ENCODE data around the gene MTUS2.

MTUS2 gene

GRCh38 chr13:29494520-29494919 is 674.4 kb downstream of the MTUS2 start:
- DNase-seq: no peak

DNA sequence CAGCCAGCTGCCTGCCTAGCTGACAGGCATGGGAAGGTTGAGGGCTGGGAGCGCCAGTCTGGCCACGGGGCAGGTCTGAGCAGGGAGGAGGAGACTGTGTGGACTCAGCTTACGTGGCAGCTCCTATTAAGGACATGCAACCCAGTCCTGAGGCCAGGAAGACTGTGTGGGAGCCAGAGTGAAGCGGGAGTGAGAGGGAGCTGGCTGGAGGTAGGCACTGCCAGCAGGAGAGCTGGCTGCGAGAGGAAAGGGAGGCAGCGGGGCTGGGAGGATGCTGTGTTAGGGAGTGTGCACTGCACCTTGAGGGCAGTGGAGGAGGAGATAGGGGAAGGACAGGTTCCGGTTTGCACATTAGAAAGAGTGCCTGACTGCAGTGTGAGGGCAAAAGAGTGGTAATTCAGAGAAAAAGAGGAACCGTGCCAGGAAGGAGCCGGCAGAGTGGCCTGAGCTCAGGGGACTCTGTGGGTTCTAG is 676.1 kb downstream of the MTUS2 start:
- DNase-seq: no peak

DNA sequence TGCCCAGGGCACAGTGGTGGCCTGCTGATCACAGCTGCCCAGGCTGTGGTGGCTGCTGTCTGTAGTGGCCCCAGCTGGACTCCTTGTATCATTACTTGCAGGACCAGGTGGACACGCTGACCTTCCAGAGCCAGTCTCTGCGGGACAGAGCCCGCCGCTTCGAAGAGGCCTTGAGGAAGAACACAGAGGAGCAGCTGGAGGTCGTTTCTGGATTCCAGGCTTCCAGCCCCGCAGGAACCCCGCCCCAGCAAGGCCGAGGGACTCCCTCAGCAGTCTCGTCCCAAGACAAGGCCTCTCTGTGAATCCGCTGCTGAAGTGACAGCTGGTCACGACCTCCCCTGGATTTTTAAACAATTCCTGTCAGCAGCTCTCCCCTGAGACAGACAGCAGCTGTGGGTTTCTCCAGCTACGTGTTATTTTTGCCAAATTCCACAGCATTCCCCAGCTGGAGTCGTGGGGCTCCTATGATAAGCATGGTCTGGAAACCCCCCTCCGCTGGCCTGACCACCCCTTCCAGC is 677.1 kb downstream of the MTUS2 start:
- DNase-seq: no peak

GRCh38 chr13:29498426-29499040 is 678.4 kb downstream of the MTUS2 start:
- DNase-seq: no peak

GRCh38 chr13:29499506-29500165 is 679.5 kb downstream of the MTUS2 start:
- no peak for DNase-seq

- no peak for DNase-seq
These were observed 680.2 kb downstream of the MTUS2 start for GRCh38 chr13:29500386-29500785.

GRCh38 chr13:29501674-29502073 is 681.5 kb downstream of the MTUS2 start:
- no peak for DNase-seq

GRCh38 chr13:29502391-29503008 is 682.4 kb downstream of the MTUS2 start:
- DNase-seq: no peak

DNA sequence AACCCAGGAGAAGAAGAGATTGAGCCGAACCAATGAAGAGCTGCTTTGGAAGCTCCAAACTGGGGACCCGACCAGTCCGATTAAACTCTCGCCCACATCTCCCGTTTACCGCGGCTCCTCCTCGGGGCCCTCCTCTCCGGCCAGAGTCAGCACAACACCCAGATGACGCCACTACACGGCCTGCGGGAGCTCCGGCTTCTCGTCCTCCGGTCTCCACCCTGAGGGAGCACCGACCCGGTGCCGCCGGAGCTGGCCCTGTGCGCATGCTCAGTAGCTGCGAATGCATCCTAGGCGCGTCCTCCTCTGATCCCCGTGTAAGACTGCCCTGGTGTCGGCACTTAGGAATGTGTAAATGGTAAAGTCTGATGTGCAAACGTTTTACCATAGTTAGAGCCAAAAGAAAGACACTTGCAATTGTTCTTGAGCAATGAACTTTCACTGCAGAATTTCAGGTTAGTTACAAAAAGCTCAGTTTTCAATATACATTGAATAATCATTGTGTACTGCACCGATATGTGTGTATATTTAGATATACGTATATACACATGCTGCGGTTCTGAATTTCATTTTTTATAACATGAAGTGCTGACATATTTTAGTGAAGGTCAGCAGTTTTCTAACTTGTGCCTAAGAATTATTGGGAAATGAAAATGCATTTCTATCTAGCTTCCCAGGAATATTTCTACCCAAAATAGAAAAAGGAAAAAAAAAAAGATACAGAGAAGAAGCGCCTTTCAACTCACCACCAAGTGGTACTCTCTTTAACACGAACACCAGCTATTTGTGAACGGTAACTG is 683.1 kb downstream of the MTUS2 start:
- DNase-seq: no peak

DNA sequence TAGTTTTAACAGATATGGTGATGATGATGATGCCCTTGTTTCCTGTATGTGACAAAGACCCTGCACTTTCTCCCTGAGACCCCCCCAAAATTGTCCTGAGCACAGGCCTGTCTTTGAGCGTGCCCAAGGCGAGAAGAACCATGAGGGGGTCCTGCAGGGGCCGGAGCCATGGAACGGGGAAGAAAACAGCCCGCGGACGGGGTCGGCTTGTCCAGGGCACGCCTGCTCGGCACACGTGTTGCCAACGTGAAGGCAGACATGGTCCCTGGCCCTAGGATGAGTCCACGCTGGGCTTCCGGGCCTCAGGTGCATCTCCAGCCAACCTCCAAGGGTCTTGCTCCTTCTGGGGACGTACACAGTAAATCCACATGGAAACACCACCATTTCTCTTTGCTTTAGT is 684.6 kb downstream of the MTUS2 start:
- no peak for DNase-seq

GRCh38 chr13:29505511-29505910 is 685.4 kb downstream of the MTUS2 start:
- no peak for DNase-seq

DNA sequence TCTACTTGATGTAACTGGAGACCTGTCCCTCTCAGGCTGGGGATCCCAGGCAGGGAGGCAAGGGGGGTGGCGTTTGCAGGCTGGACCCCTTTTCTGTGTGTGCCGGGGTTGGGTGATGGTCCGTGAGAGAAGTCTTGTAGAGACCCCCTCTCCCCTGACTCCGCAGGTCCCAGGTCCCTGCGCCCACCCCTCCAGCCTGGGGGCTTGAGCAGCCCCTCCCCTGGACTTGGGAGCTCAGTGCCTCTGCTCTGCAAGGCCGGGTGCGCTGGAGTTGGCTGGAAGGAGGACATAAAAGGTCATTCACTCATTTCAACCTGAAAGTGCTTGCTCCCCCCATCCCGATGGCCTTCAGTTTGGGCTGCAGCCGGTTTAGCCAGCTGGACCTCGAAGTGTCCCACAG is 685.8 kb downstream of the MTUS2 start:
- DNase-seq: no peak

DNA sequence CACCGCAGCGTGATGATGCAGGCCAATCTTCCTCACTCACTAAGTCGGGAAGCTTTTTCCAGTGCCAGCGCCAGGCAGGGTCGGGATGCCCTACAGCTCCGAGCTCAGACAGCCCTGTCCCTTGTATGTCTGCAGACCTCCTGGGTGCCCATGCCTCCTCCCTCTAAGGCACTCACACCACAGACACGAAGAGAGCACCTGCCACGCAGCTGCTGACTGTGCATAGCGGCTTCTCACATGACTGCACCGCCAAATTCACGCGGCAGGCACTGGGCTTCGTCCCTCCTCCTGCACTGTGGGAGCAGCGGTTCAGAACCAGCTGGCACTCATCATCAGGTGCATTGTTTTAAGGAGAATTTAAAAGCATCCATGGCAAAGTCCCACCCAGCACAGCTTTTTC is 687.2 kb downstream of the MTUS2 start:
- no peak for DNase-seq

DNA sequence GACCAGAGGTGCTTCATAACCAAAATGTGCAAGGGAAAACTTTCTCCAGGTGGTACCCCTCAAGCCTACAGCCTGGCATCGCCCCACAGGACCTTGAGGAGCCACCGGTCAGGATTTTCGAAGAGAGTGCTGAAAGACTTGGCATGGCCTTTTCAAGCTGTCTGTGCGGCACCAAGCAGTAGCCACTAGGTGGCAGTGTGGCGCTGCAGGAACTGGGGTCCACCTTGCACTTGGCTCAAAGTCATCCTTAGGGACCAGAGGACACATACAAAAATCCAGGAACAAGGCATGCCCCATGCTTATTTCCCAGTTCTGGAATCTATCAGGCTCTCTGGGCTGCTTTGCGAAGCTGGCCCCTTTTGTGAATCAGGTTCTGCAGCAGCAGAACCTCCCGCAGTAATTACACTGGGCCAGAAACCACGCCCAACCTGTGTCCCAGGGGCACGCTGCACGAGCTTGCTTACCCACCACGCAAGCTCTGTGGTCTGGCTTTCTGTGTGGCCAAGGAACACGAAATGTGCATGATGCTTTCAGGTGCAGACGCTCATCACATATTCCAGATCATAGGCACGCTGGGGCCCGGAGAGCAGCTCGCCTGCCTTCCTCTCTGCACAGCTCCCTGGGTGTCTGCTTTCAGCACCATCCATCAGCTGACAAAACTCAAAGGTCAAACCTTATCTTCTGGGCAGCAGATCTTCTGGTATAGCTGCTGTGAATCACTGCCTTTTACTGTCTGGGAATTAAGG is 688.2 kb downstream of the MTUS2 start:
- peak; percentile 40 for DNase-seq

DNA sequence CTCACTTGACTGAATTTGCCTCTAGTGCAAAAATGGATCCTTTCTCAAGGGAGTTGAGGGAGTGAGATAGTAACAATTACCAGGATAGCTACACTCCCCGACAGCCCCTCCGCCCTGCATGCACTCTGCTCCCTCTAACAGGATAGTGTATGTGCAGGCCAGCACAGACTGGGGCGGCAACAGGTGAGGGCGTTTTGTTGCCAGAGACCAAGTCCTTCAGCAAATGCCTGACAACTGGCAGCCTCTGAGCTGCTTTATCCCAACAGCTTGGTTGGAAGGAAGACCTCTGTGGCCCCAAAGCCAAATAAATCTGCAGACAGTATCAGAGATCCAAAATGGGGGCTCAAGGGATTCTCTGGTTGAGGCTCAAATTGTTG is 688.7 kb downstream of the MTUS2 start:
- DNase-seq: no peak

- DNase-seq: no peak
These were observed 690.0 kb downstream of the MTUS2 start for GRCh38 chr13:29509999-29510589.

- no peak for DNase-seq
These were observed 690.5 kb downstream of the MTUS2 start for GRCh38 chr13:29510651-29511084.

DNA sequence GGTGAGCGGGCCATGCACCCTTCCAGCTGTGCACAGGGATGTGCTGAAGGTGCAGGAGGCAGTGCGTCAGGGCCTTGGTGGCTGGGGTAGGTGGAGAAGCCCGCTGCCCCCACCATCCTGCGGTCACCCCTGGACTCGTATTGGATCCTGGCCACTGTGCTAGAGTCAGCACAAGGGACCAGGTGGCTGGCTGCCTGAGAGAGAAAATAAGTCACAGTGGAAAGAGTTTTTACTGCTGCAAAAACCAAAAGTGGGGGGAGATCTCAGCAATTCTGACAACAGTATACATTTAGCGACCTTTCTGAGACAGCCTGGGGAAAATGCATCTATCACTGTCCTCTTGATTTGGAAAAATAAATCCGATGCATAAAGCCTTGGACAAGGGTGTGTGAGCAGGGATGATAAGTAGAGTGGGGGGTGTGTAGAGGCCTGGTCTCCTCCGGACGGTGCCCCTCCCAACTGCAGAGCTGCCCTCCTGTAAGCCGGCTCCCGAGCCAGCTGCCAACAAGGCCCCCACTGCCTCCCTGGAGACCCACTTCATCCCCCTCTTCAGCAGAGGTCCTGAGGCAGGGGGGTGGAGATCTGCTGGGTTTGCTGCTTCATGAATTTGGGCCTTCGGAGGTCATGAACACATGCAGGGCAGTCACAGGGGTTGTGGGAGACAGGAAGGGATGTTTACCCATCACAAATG is 691.1 kb downstream of the MTUS2 start:
- DNase-seq: no peak

- DNase-seq: no peak
These were observed 691.8 kb downstream of the MTUS2 start for GRCh38 chr13:29511980-29512379.

- no peak for DNase-seq
These were observed 693.2 kb downstream of the MTUS2 start for GRCh38 chr13:29513002-29513980.

Data from amniotic stem cell (primary cell).